ENCODE measurements around the gene TNRC6B.
A peak's percentile ranks its signal among the peaks of the same experiment; 100 is the strongest.
"Not testable (repeated sequence)": the region's sequence is repeated elsewhere in the genome, so short reads cannot be mapped to it uniquely, and the experiment has no call there.

Gene TNRC6B

DNA sequence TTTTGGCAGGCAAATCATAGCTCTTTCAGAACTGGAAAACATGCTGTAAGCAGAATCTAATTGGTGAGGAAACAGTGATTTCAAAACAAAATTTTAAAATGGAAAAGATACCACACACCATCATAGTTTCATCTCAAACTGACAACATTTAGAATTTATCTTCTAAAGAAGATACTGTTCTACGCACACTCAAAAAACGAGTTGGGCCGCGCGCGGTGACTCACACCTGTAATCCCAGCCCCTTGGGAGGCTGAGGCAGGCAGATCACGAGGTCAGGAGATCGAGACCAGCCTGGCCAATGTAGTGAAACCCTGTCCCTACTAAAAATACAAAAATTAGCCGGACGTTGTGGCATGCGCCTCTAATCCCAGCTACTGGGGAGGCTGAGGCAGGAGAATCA, 124.4 kb downstream of the TNRC6B start:
- no peak for DNase-seq (ENCODE audit: low read depth)
- H3K4me3 ChIP-seq (ENCODE audit: low read length) = no peak overlapping the region
- TF ChIP-seq, protein P1, sequence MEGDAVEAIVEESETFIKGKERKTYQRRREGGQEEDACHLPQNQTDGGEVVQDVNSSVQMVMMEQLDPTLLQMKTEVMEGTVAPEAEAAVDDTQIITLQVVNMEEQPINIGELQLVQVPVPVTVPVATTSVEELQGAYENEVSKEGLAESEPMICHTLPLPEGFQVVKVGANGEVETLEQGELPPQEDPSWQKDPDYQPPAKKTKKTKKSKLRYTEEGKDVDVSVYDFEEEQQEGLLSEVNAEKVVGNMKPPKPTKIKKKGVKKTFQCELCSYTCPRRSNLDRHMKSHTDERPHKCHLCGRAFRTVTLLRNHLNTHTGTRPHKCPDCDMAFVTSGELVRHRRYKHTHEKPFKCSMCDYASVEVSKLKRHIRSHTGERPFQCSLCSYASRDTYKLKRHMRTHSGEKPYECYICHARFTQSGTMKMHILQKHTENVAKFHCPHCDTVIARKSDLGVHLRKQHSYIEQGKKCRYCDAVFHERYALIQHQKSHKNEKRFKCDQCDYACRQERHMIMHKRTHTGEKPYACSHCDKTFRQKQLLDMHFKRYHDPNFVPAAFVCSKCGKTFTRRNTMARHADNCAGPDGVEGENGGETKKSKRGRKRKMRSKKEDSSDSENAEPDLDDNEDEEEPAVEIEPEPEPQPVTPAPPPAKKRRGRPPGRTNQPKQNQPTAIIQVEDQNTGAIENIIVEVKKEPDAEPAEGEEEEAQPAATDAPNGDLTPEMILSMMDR (conservative IDR thresholded peaks at IDR 0.05; ENCODE audit: low read length) = no peak

DNA sequence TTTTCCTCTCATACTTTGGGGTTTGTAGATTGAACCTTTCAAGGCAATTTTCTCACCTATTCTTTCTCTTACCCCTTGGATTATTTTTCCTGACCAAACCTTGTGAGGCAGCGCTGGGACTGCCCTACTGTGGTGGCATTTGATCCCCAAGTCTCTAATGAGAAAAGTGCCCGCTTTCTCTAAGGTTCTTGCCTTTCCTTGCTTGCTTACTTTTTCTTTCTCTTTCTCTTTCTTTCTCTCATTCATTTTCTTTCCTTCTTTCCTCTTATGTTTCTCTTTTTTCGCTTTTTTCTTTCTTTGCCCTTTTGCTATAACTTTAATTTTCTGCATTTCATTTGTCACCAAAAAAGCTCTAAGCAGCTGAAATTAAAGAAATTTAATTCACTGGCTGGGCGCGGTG, 127.9 kb downstream of the TNRC6B start:
- no peak for DNase-seq (ENCODE audit: low read depth)
- TF ChIP-seq, protein P1 (conservative IDR thresholded peaks at IDR 0.05; ENCODE audit: low read length) = no peak
- H3K4me3 ChIP-seq (ENCODE audit: low read length) = no peak overlapping the region

DNA sequence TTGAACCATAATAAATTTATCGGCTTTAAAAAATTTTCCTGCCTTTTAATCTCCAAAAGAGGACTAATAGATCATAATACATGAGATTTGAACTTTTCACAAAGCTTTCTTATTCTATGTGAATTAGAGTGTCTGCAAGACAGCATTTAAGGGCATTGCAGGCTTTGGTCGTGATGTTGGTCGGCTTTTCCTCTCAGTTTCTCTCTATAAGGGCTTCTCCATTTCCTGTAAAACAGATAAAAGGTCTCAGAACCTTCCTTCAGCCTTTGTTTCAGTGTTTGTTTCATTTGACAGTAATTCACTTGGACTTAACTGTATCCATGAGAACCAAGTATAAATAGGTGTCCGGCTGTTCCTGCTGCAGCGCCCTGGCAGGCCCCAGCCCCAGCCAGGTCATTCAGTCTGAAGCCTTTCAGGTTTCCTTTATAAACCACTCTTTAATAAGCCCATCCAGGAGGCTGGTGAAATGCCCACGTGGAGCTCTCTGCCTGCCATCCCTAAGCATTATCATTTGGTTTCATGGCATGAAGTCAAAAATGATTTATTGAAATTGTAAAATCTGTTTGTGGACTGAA, 131.4 kb downstream of the TNRC6B start:
- H3K4me3 ChIP-seq (ENCODE audit: low read length) = no peak overlapping the region
- TF ChIP-seq, protein P1 (conservative IDR thresholded peaks at IDR 0.05; ENCODE audit: low read length) = no peak
- DNase-seq (ENCODE audit: low read depth) = no peak

DNA sequence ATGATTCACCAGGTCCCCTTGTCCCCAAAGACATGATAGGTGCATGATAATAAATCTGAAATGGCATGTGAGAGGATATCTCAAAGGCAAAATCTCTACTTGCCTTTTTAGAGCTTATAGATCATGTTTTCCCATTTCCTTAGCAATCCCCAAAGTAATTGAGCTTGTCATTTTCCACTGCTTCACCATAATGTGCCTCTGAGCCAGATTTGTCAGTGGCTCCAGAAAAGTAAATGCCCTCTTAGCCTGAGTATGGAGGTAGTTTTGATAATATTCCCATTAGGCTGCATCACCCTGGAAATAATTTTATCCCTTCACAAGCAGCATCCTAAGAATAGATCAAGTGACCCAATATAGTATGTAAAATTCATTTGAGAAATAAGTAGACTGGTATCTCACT, 131.9 kb downstream of the TNRC6B start:
- H3K4me3 ChIP-seq (ENCODE audit: low read length) = no peak overlapping the region
- TF ChIP-seq, protein P1 (conservative IDR thresholded peaks at IDR 0.05; ENCODE audit: low read length) = no peak
- no peak for DNase-seq (ENCODE audit: low read depth)

DNA sequence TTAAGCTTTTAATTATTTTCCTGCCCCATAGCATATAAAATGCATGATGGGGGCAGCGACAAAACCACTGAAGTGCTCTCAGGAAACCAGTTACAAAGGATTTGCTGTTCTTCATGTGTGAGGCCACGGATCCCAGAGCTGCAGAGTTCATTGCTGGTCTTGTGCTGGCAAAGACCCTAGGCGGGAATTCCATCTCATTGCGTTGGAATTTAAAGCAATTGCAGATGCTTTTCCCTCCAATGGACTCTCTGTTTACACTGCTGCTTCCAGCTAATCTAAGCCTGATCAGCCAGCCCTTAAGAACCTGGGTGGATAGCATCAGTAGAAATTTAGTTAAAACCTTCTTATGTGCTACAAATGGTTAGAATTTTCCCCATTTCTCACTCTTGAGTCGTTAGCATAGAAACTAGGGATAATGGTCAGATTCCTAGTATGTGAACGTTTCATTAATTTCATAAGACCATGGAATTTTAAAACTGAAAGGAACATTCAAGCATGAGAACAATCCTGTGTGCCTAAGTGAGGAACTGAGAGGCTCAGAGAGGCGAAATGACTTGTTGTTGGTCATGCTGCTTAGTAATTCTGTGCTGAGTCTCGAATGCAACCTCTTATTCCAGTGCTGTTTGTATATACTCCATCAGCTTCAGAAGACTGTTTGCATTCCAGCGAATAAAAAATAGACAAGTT, 132.5 kb downstream of the TNRC6B start:
- peak overlapping the region; percentile 33 for H3K4me3 ChIP-seq (ENCODE audit: low read length)
- TF ChIP-seq, protein P1 (conservative IDR thresholded peaks at IDR 0.05; ENCODE audit: low read length) = no peak
- DNase-seq (ENCODE audit: low read depth) = peak; percentile 93

DNA sequence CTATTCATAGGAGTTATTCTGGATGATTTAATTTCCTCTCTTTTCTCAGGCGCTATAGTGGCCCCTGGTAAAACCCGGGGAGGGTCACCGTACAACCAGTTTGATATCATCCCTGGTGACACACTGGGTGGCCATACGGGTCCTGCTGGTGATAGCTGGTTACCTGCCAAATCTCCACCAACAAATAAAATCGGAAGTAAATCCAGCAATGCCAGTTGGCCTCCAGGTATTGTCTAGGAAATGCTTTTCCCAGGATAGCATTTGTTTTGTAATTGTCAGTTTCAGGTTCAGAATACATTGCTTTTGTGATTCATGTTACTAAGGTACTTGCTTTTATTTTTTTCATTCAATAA, 133.0 kb downstream of the TNRC6B start:
- TF ChIP-seq, protein P1 (conservative IDR thresholded peaks at IDR 0.05; ENCODE audit: low read length) = no peak
- DNase-seq (ENCODE audit: low read depth) = no peak
- peak overlapping the region; percentile 33 for H3K4me3 ChIP-seq (ENCODE audit: low read length)

DNA sequence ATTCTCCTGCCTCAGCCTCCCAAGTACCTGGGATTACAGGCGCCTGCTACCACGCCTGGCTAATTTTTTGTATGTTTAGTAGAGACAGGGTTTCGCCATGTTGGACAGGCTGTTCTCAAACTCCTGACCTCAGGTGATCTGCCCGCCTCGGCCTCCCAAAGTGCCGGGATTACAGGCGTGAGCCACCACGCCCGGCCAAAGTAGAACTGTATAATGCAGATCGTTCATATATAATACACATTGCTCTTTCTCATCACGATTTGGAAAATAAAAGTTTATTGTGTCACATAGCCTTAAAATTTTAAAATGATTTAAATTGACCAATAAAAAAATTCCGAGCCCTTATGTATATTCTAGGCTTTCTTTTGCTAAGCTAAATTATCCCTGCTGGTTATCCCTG, 133.9 kb downstream of the TNRC6B start:
- H3K4me3 ChIP-seq (ENCODE audit: low read length); DNase-seq (ENCODE audit: low read depth): not testable (repeated sequence)
